Mesenchymal stem cell (in vitro differentiated cells and primary cell): ENCODE data around the gene RBM14.

Experiments used
- DNase-seq: peaks from one replicate; pipeline ENCODE4 v3.0.0-alpha.2; 2013
- H2AFZ ChIP-seq: one replicate; pipeline ENCODE4 v1.6.1; 2013; ENCODE audit warnings: low read depth, mild to moderate bottlenecking, control low read depth, inconsistent platforms, low read length, moderate library complexity
- H2AK5ac ChIP-seq: 2 replicates; pipeline ENCODE4 v1.6.1; 2013; ENCODE audit warnings: low read length, moderate library complexity, mild to moderate bottlenecking, inconsistent platforms; ENCODE audit not compliant: severe bottlenecking
- H2BK120ac ChIP-seq: one replicate; pipeline ENCODE4 v1.6.1; 2013; ENCODE audit warnings: low read depth, mild to moderate bottlenecking, inconsistent platforms, low read length, moderate library complexity
- H2BK12ac ChIP-seq, 2 experiments: one replicate each; pipeline ENCODE4 v1.6.1; 2013; ENCODE audit warnings: inconsistent platforms in 2 of 2, low read length in 2 of 2, mild to moderate bottlenecking in 2 of 2, moderate library complexity in 2 of 2, control low read depth in 1 of 2
- H2BK15ac ChIP-seq: one replicate; pipeline ENCODE4 v1.6.1; 2013; ENCODE audit warnings: mild to moderate bottlenecking, low read depth, inconsistent platforms; ENCODE audit not compliant: poor library complexity, severe bottlenecking
- H2BK5ac ChIP-seq: 2 replicates; pipeline ENCODE4 v1.6.1; 2013; ENCODE audit warnings: low read depth, mild to moderate bottlenecking, low read length, control low read depth, inconsistent platforms; ENCODE audit not compliant: poor library complexity, severe bottlenecking
- H3K14ac ChIP-seq, 2 experiments: one replicate each; pipeline ENCODE4 v1.6.1; 2013; ENCODE audit warnings: inconsistent platforms in 2 of 2, low read length in 2 of 2, control low read depth in 1 of 2, mild to moderate bottlenecking in 1 of 2, moderate library complexity in 1 of 2
- H3K18ac ChIP-seq, 2 experiments: one replicate each; pipeline ENCODE4 v1.6.1; 2013; ENCODE audit warnings: inconsistent platforms in 2 of 2, low read length in 2 of 2, control low read depth in 1 of 2, low read depth in 1 of 2, mild to moderate bottlenecking in 1 of 2
- H3K23ac ChIP-seq, 2 experiments: one replicate each; pipeline ENCODE4 v1.6.1; 2013; ENCODE audit warnings: inconsistent platforms in 2 of 2, low read length in 2 of 2, mild to moderate bottlenecking in 2 of 2, moderate library complexity in 2 of 2, control low read depth in 1 of 2
- H3K27ac ChIP-seq: 2 replicates; pipeline ENCODE4 v1.5.1; 2013; ENCODE audit warnings: mild to moderate bottlenecking, moderate library complexity, low read length, control low read depth, inconsistent platforms; ENCODE audit not compliant: poor library complexity, severe bottlenecking
- H3K27me3 ChIP-seq, 2 experiments: 2 replicates each; pipeline versions ENCODE4 v1.6.1 to v1.7.0; 2013; ENCODE audit warnings: low read length in 2 of 2, mild to moderate bottlenecking in 2 of 2, moderate library complexity in 2 of 2, control low read depth in 1 of 2, inconsistent platforms in 1 of 2; ENCODE audit not compliant: control insufficient read depth in 1 of 2, insufficient read depth in 1 of 2
- H3K36me3 ChIP-seq, 2 experiments: 2 replicates each; pipeline versions ENCODE4 v1.6.1 to v1.7.0; 2013; ENCODE audit warnings: low read length in 2 of 2, control low read depth in 1 of 2, inconsistent platforms in 1 of 2, low read depth in 1 of 2, mild to moderate bottlenecking in 1 of 2; ENCODE audit not compliant: insufficient read depth in 2 of 2, control insufficient read depth in 1 of 2
- H3K4ac ChIP-seq, 2 experiments: one replicate each; pipeline ENCODE4 v1.6.1; 2013; ENCODE audit warnings: inconsistent platforms in 2 of 2, low read length in 2 of 2, mild to moderate bottlenecking in 2 of 2, moderate library complexity in 2 of 2, control low read depth in 1 of 2, low read depth in 1 of 2
- H3K4me1 ChIP-seq: 2 replicates; pipeline ENCODE4 v1.6.1; 2013; ENCODE audit warnings: low read depth, low read length, control low read depth; ENCODE audit not compliant: control insufficient read depth, insufficient read depth
- H3K4me2 ChIP-seq: 2 replicates; pipeline ENCODE4 v1.6.1; 2013; ENCODE audit warnings: low read length, mild to moderate bottlenecking, inconsistent platforms; ENCODE audit not compliant: poor library complexity, severe bottlenecking
- H3K4me3 ChIP-seq, 2 experiments: 2 replicates each; pipeline versions ENCODE4 v1.5.1 to v1.7.0; 2013; ENCODE audit warnings: low read length in 2 of 2, mild to moderate bottlenecking in 2 of 2, control low read depth in 1 of 2, low read depth in 1 of 2; ENCODE audit not compliant: insufficient read depth in 1 of 2
- H3K79me1 ChIP-seq: replicated peaks from 2 replicates; pipeline ENCODE4 v1.6.1; 2013; ENCODE audit warnings: mild to moderate bottlenecking, control low read depth, low read length, inconsistent platforms; ENCODE audit not compliant: poor library complexity, severe bottlenecking
- H3K9ac ChIP-seq: 2 replicates; pipeline ENCODE4 v1.7.0; 2013; ENCODE audit warnings: mild to moderate bottlenecking, low read length, moderate library complexity
- H3K9me3 ChIP-seq: 2 replicates; pipeline ENCODE4 v1.7.0; 2013; ENCODE audit warnings: mild to moderate bottlenecking, low read length; ENCODE audit not compliant: control insufficient read depth
- H4K8ac ChIP-seq: one replicate; pipeline ENCODE4 v1.6.1; 2013; ENCODE audit warnings: inconsistent platforms, mild to moderate bottlenecking, low read length, moderate library complexity
- H4K91ac ChIP-seq: one replicate; pipeline ENCODE4 v1.6.1; 2013; ENCODE audit warnings: mild to moderate bottlenecking, low read length, inconsistent platforms
- WGBS: methylation state at CpG from one replicate; pipeline ENCODE4 v1.1.7; 2013; ENCODE audit warnings: mixed read lengths; 5-methylcytosine and 5-hydroxymethylcytosine counted together

The RBM14 gene

DNA sequence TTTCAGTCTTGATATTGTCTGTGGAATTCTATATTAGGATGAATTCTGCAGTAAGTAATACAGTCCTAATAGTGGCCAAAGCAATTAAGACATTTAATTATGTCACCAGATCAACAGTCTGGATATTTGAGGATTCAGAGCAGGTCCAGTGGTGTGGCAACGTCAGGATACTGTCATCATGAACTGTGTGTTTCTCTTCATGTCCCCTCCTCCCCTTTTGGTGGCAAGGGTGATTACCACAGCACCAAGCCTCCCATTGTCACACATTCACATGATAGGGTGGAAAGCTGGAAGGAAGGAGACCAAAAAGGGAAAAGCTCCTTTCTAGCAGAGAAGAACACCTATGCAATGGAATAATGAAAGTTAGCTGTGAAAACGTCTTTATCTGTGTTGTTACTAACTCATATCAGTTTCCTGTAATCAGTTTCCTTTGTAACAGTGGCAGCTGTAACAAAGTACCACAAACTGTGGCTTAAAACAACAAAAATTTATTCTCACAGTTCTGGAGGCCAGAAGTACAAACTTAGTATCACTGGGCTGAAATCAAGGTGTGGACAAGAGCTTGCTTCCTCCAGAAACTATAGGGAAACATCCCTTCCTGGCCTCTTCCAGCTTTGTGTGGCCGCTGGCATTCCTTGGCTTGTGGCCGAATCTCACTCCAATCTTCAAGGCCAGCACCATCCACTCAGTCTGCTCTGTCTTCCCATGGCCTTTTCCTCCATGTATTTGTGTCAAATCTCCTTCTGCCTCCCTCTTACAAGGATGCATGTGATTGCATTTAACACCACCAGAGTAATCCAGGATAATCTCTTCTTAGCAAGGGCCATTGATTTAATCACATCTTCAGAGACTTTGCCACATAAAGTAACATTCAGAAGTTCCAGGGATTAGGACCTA, 6.5 kb upstream of the RBM14 start:
- Histone ChIP-seq H2BK15ac (no peak overlapping the region), H3K18ac (no peak overlapping the region), H3K4ac (no peak overlapping the region), H3K4me2 (no peak overlapping the region), H4K8ac (no peak overlapping the region), H2BK12ac (no peak overlapping the region), H3K4me1 (peaks cover 11% of the 10 kb centered on the region), H2BK120ac (no peak overlapping the region), H3K4me3 (no peak overlapping the region), H2BK5ac (no peak overlapping the region), H3K79me1 (no peaks in the 10 kb centered on the region), H3K27ac (no peak overlapping the region), H3K36me3 (peaks cover 21 to 25% of the 10 kb centered on the region in 2 experiments), H3K27me3 (no peaks in the 10 kb centered on the region), H3K23ac (peak overlapping the region in 1 of 2 experiments; percentile 15), H3K9ac (no peak overlapping the region), H3K14ac (no peak overlapping the region), H4K91ac (no peak overlapping the region), H3K9me3 (no peaks in the 10 kb centered on the region), H2AK5ac (no peak overlapping the region), H2AFZ (no peak overlapping the region)
- WGBS = 88% methylated on average over 3 of the region's 4 CpGs
- DNase-seq = no peak

GRCh38 chr11:66612458-66612857, 4.0 kb upstream of the RBM14 start:
- Histone ChIP-seq H3K18ac (no peak overlapping the region), H3K4me1 (peaks cover 5% of the 10 kb centered on the region)
- 100% methylated on average over 1 of the region's 1 CpG for WGBS

DNA sequence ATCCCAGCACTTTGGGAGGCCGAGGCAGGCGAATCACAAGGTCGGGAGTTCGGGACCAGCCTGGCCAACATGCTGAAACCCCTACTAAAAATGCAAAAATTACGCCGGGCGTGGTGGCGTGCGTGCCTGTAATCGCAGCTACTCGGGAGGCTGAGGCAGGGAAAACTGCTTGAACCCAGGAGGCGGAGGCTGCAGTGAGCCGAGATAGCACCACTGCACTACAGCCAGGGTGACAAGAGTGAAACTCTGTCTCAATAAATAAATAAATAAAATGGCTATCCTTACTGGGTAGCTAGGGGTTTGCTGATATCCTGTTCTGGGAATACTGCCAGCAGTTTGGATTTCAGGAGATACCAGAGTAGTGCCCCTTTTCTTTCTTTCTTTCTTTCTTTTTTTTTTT, 2.4 kb upstream of the RBM14 start:
- 96% methylated on average over 11 of the region's 13 CpGs for WGBS

More at GRCh38 chr11:66612458-66612857, 4.0 kb upstream of the RBM14 start:
- Histone ChIP-seq H2BK12ac (no peak overlapping the region), H2BK5ac (no peak overlapping the region), H3K27ac (no peak overlapping the region), H3K4ac (no peak overlapping the region), H3K79me1 (peaks cover 1% of the 10 kb centered on the region), H3K4me2 (no peak overlapping the region), H2AFZ (no peak overlapping the region), H3K14ac (no peak overlapping the region), H3K9ac (no peak overlapping the region), H3K4me3 (no peak overlapping the region), H2AK5ac (no peak overlapping the region), H3K9me3 (no peaks in the 10 kb centered on the region), H3K27me3 (no peaks in the 10 kb centered on the region), H2BK120ac (no peak overlapping the region), H2BK15ac (no peak overlapping the region), H3K36me3 (peaks cover 0 to 12% of the 10 kb centered on the region in 2 experiments), H3K23ac (no peak overlapping the region), H4K8ac (no peak overlapping the region), H4K91ac (no peak overlapping the region)
- no peak for DNase-seq

DNA sequence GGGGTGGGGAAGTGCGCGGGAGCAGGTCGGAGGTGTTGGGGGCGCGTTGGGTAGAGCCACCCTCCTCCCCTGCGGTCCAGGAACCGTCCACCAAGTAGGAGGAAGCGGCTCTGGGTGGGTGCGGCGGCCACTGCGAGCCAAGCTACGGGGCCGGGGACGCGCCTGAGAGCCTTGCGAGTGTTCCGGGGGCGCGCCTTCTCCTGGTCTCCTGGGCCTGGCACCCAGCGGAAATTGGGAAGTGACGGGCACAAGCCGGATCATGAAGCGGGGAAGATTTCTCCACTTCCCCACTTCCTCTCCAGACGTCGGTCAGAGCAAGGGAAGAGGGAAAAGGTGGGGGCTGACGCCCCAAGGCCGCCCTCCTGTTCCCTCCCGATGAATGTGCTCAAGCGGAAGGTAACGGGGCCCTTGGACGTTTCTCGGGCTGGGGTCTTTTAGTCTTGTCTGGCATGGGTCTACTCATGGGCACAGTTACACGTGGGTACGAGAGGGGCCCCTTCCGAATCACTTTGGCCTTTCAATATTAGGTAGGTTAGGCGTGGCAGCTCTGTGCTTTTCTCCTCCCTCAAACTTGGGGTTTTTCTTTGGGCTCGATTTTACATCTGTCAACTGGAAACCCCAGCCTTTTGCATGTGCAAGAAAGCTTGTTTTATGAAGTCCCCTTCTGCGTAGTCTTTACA, 865 bp downstream of the RBM14 start:
- Histone ChIP-seq H3K4me1 (peaks cover 3% of the 10 kb centered on the region), H3K18ac (peak overlapping the region; percentile 30 to 95), H4K8ac (no peak overlapping the region), H3K27me3 (no peaks in the 10 kb centered on the region), H2BK15ac (peak overlapping the region; percentile 9), H3K9ac (peak overlapping the region; percentile 99), H3K9me3 (no peaks in the 10 kb centered on the region), H3K79me1 (peaks cover 1% of the 10 kb centered on the region), H2AFZ (no peak overlapping the region), H2AK5ac (no peak overlapping the region), H3K4ac (no peak overlapping the region), H4K91ac (peak overlapping the region; percentile 53), H3K4me3 (peak overlapping the region; percentile 78 to 99), H3K36me3 (peaks cover 4 to 19% of the 10 kb centered on the region in 2 experiments), H2BK120ac (no peak overlapping the region), H2BK12ac (no peak overlapping the region), H3K14ac (peak overlapping the region in 1 of 2 experiments; percentile 61), H3K23ac (no peak overlapping the region), H2BK5ac (peak overlapping the region; percentile 48), H3K27ac (peak overlapping the region; percentile 38), H3K4me2 (peak overlapping the region; percentile 94)
- under 1% methylated on average over 31 of the region's 38 CpGs for WGBS
- DNase-seq = no peak

More for the DNA sequence above, 2.4 kb upstream of the RBM14 start:
- H3K79me1 ChIP-seq = peaks cover 1% of the 10 kb centered on the region
- H3K4ac ChIP-seq = no peak overlapping the region
- no peak for DNase-seq
- no peak overlapping the region for H3K27ac ChIP-seq
- no peaks in the 10 kb centered on the region for H3K27me3 ChIP-seq
- no peak overlapping the region for H2BK15ac ChIP-seq
- no peak overlapping the region for H3K14ac ChIP-seq
- no peak overlapping the region for H3K4me3 ChIP-seq
- H4K8ac ChIP-seq = no peak overlapping the region
- no peak overlapping the region for H2AK5ac ChIP-seq
- peaks cover 0 to 21% of the 10 kb centered on the region in 2 experiments for H3K36me3 ChIP-seq
- no peak overlapping the region for H3K18ac ChIP-seq
- no peak overlapping the region for H3K4me2 ChIP-seq
- no peaks in the 10 kb centered on the region for H3K9me3 ChIP-seq
- peaks cover 5% of the 10 kb centered on the region for H3K4me1 ChIP-seq
- H4K91ac ChIP-seq = no peak overlapping the region
- no peak overlapping the region for H2BK120ac ChIP-seq
- H3K23ac ChIP-seq = no peak overlapping the region
- no peak overlapping the region for H3K9ac ChIP-seq
- H2AFZ ChIP-seq = no peak overlapping the region
- H2BK5ac ChIP-seq = no peak overlapping the region
- no peak overlapping the region for H2BK12ac ChIP-seq
